Measurements from ENCODE around the gene MAMDC2.

The MAMDC2 gene

GRCh38 chr9:70093095-70093494, 49.4 kb downstream of the MAMDC2 start:
- H3K27ac Mint-ChIP-seq, result no peak overlapping the region

GRCh38 chr9:70093944-70094343, 50.3 kb downstream of the MAMDC2 start:
- Mint-ChIP-seq H3K9me3 (no peaks in the 10 kb centered on the region), H3K4me1 (ENCODE audit: low read depth) (no peaks in the 10 kb centered on the region), H3K4me3 (no peak overlapping the region), H3K27ac (no peak overlapping the region), H3K27me3 (ENCODE audit: low read depth) (peaks cover 3% of the 10 kb centered on the region), H3K36me3 (ENCODE audit: low read depth) (no peaks in the 10 kb centered on the region)
- no peak for DNase-seq (ENCODE audit: low spot score)

More at GRCh38 chr9:70093095-70093494, 49.4 kb downstream of the MAMDC2 start:
- no peak for DNase-seq (ENCODE audit: low spot score)
- Mint-ChIP-seq H3K36me3 (ENCODE audit: low read depth) (no peaks in the 10 kb centered on the region), H3K9me3 (no peaks in the 10 kb centered on the region), H3K27me3 (ENCODE audit: low read depth) (peaks cover 3% of the 10 kb centered on the region), H3K4me3 (no peak overlapping the region), H3K4me1 (ENCODE audit: low read depth) (no peaks in the 10 kb centered on the region)

- Mint-ChIP-seq H3K27ac (no peak overlapping the region), H3K4me1 (ENCODE audit: low read depth) (no peaks in the 10 kb centered on the region), H3K36me3 (ENCODE audit: low read depth) (no peaks in the 10 kb centered on the region)
These were observed 51.1 kb downstream of the MAMDC2 start for GRCh38 chr9:70094747-70095146.

GRCh38 chr9:70097187-70097586, 53.5 kb downstream of the MAMDC2 start:
- H3K4me1 Mint-ChIP-seq (ENCODE audit: low read depth), result no peaks in the 10 kb centered on the region
- H3K27me3 Mint-ChIP-seq (ENCODE audit: low read depth), result peaks cover 3% of the 10 kb centered on the region
- H3K27ac Mint-ChIP-seq, result no peak overlapping the region
- no peak overlapping the region for H3K4me3 Mint-ChIP-seq
- no peaks in the 10 kb centered on the region for H3K36me3 Mint-ChIP-seq (ENCODE audit: low read depth)
- H3K9me3 Mint-ChIP-seq, result no peaks in the 10 kb centered on the region
- no peak for DNase-seq (ENCODE audit: low spot score)

More at GRCh38 chr9:70094747-70095146, 51.1 kb downstream of the MAMDC2 start:
- no peak for DNase-seq (ENCODE audit: low spot score)
- H3K27me3 Mint-ChIP-seq (ENCODE audit: low read depth), result peaks cover 3% of the 10 kb centered on the region
- H3K4me3 Mint-ChIP-seq, result no peak overlapping the region
- no peaks in the 10 kb centered on the region for H3K9me3 Mint-ChIP-seq

GRCh38 chr9:70100362-70100761, 56.7 kb downstream of the MAMDC2 start:
- Mint-ChIP-seq H3K4me3 (no peak overlapping the region), H3K4me1 (ENCODE audit: low read depth) (no peaks in the 10 kb centered on the region), H3K27ac (no peak overlapping the region), H3K36me3 (ENCODE audit: low read depth) (no peaks in the 10 kb centered on the region), H3K9me3 (no peaks in the 10 kb centered on the region), H3K27me3 (ENCODE audit: low read depth) (peaks cover 6% of the 10 kb centered on the region)
- no peak for DNase-seq (ENCODE audit: low spot score)

GRCh38 chr9:70101265-70101664, 57.6 kb downstream of the MAMDC2 start:
- H3K4me3 Mint-ChIP-seq, result no peak overlapping the region
- no peaks in the 10 kb centered on the region for H3K9me3 Mint-ChIP-seq
- no peak overlapping the region for H3K27ac Mint-ChIP-seq
- no peak for DNase-seq (ENCODE audit: low spot score)
- no peaks in the 10 kb centered on the region for H3K36me3 Mint-ChIP-seq (ENCODE audit: low read depth)
- H3K27me3 Mint-ChIP-seq (ENCODE audit: low read depth), result peaks cover 6% of the 10 kb centered on the region
- no peaks in the 10 kb centered on the region for H3K4me1 Mint-ChIP-seq (ENCODE audit: low read depth)

GRCh38 chr9:70105147-70105546, 61.5 kb downstream of the MAMDC2 start:
- Mint-ChIP-seq H3K36me3 (ENCODE audit: low read depth) (no peaks in the 10 kb centered on the region), H3K4me1 (ENCODE audit: low read depth) (no peaks in the 10 kb centered on the region), H3K9me3 (no peaks in the 10 kb centered on the region), H3K4me3 (no peak overlapping the region), H3K27me3 (ENCODE audit: low read depth) (peaks cover 10% of the 10 kb centered on the region), H3K27ac (no peak overlapping the region)
- no peak for DNase-seq (ENCODE audit: low spot score)

- Mint-ChIP-seq H3K36me3 (ENCODE audit: low read depth) (no peaks in the 10 kb centered on the region), H3K27ac (no peak overlapping the region), H3K4me3 (no peak overlapping the region), H3K27me3 (ENCODE audit: low read depth) (peaks cover 14% of the 10 kb centered on the region), H3K9me3 (no peaks in the 10 kb centered on the region), H3K4me1 (ENCODE audit: low read depth) (no peaks in the 10 kb centered on the region)
- no peak for DNase-seq (ENCODE audit: low spot score)
These were observed 62.9 kb downstream of the MAMDC2 start for GRCh38 chr9:70106571-70106970.

GRCh38 chr9:70107558-70107957, 63.9 kb downstream of the MAMDC2 start:
- Mint-ChIP-seq H3K4me3 (no peak overlapping the region), H3K9me3 (no peaks in the 10 kb centered on the region), H3K27me3 (ENCODE audit: low read depth) (peaks cover 14% of the 10 kb centered on the region), H3K36me3 (ENCODE audit: low read depth) (no peaks in the 10 kb centered on the region), H3K27ac (no peak overlapping the region), H3K4me1 (ENCODE audit: low read depth) (no peaks in the 10 kb centered on the region)
- DNase-seq (ENCODE audit: low spot score), result no peak

- Mint-ChIP-seq H3K4me3 (no peak overlapping the region), H3K9me3 (no peaks in the 10 kb centered on the region), H3K4me1 (ENCODE audit: low read depth) (no peaks in the 10 kb centered on the region), H3K36me3 (ENCODE audit: low read depth) (no peaks in the 10 kb centered on the region), H3K27me3 (ENCODE audit: low read depth) (peaks cover 11% of the 10 kb centered on the region), H3K27ac (no peak overlapping the region)
- DNase-seq (ENCODE audit: low spot score), result no peak
These were observed 64.5 kb downstream of the MAMDC2 start for GRCh38 chr9:70108181-70108580.

GRCh38 chr9:70110194-70111041, 66.8 kb downstream of the MAMDC2 start:
- no peak overlapping the region for H3K27ac Mint-ChIP-seq
- no peaks in the 10 kb centered on the region for H3K36me3 Mint-ChIP-seq (ENCODE audit: low read depth)
- H3K9me3 Mint-ChIP-seq, result no peaks in the 10 kb centered on the region
- no peaks in the 10 kb centered on the region for H3K4me1 Mint-ChIP-seq (ENCODE audit: low read depth)
- H3K4me3 Mint-ChIP-seq, result no peak overlapping the region
- no peak for DNase-seq (ENCODE audit: low spot score)
- H3K27me3 Mint-ChIP-seq (ENCODE audit: low read depth), result peaks cover 15% of the 10 kb centered on the region

GRCh38 chr9:70111042-70111602, 67.5 kb downstream of the MAMDC2 start:
- Mint-ChIP-seq H3K4me1 (ENCODE audit: low read depth) (no peaks in the 10 kb centered on the region), H3K27me3 (ENCODE audit: low read depth) (peaks cover 15% of the 10 kb centered on the region), H3K9me3 (no peaks in the 10 kb centered on the region), H3K36me3 (ENCODE audit: low read depth) (no peaks in the 10 kb centered on the region), H3K4me3 (no peak overlapping the region), H3K27ac (no peak overlapping the region)
- DNase-seq (ENCODE audit: low spot score), result peak; percentile 21

GRCh38 chr9:70111641-70112236, 68.1 kb downstream of the MAMDC2 start:
- peaks cover 15% of the 10 kb centered on the region for H3K27me3 Mint-ChIP-seq (ENCODE audit: low read depth)
- DNase-seq (ENCODE audit: low spot score), result no peak
- no peaks in the 10 kb centered on the region for H3K9me3 Mint-ChIP-seq
- H3K4me1 Mint-ChIP-seq (ENCODE audit: low read depth), result no peaks in the 10 kb centered on the region
- H3K4me3 Mint-ChIP-seq, result no peak overlapping the region
- H3K27ac Mint-ChIP-seq, result no peak overlapping the region
- H3K36me3 Mint-ChIP-seq (ENCODE audit: low read depth), result no peaks in the 10 kb centered on the region

- Mint-ChIP-seq H3K27ac (no peak overlapping the region), H3K4me3 (no peak overlapping the region), H3K9me3 (no peaks in the 10 kb centered on the region), H3K27me3 (ENCODE audit: low read depth) (peaks cover 11% of the 10 kb centered on the region), H3K4me1 (ENCODE audit: low read depth) (no peaks in the 10 kb centered on the region), H3K36me3 (ENCODE audit: low read depth) (no peaks in the 10 kb centered on the region)
- no peak for DNase-seq (ENCODE audit: low spot score)
These were observed 69.3 kb downstream of the MAMDC2 start for GRCh38 chr9:70112981-70113380.

All from T-helper 2 cell treated with Interferon-gamma antibody and Interleukin-4, amounts not matched to agents 5 μg/mL and 100 μg/mL, for 36 hours (primary cell).